ENCODE results near the gene SSH2.

DNA sequence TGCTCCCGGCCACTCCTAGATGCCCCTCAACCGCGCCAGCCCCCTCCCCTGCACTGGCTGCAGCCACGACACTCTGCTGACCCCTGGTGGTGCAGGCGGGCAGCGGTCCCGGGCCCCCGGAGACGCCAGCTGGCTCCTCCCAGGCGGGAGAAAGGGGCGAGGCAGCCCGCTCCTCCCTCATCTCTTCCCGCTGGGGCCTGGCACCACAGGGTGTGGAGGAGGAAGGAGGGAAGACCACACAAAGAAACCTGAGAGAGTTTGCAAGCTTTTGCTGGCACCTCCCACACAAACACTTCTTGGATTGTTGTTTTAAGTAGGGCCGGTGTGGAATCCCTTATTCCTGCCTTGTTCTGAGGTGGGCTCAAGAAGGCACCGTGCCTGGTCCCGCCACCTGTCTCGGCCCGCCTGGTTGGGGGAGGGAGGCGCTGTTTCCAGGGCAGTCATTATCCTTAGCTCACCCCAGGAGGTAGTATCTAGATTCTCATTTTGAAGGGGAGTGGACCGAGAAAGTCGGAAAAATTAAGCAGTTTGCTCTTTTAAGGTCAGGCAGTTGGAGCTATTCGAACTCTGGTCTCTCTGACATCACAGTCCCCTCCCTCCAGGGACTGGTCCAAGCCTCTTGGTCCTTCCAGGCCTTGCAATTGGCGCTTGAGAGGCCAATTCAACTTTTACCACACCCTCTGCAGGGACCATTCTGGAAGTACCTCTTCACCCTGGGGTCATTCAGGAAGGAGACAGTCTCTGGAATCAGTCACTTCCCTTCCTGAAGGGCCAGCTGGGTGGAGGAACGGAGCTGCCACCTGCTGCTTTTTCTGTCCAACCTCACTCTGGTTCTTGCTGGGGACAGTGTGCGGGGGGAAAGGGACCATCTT lies 338.1 kb downstream of the SSH2 start:
- no peak for TF ChIP-seq EZH2 (IDR thresholded peaks at IDR 0.05; ENCODE audit: borderline replicate concordance, low read length)
- TF ChIP-seq, protein P1, sequence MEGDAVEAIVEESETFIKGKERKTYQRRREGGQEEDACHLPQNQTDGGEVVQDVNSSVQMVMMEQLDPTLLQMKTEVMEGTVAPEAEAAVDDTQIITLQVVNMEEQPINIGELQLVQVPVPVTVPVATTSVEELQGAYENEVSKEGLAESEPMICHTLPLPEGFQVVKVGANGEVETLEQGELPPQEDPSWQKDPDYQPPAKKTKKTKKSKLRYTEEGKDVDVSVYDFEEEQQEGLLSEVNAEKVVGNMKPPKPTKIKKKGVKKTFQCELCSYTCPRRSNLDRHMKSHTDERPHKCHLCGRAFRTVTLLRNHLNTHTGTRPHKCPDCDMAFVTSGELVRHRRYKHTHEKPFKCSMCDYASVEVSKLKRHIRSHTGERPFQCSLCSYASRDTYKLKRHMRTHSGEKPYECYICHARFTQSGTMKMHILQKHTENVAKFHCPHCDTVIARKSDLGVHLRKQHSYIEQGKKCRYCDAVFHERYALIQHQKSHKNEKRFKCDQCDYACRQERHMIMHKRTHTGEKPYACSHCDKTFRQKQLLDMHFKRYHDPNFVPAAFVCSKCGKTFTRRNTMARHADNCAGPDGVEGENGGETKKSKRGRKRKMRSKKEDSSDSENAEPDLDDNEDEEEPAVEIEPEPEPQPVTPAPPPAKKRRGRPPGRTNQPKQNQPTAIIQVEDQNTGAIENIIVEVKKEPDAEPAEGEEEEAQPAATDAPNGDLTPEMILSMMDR (conservative IDR thresholded peaks at IDR 0.05 in 1 of 2, IDR thresholded peaks at IDR 0.05 in 1 of 2; ENCODE audit: extremely low read depth in 1 of 2, insufficient read depth in 1 of 2, low read depth in 1 of 2, low read length in 2 of 2): peak; percentile 74 to 97

Measured in mammary epithelial cell (primary cell).